PC-9 (cell line): Measurements from ENCODE around the gene OXCT1. TPM values are rescaled to one million over a fixed set of nuclear protein-coding genes. Genes with fewer than 3 reads are reported as not detected.
"Not testable (repeated sequence)": the region's sequence is repeated elsewhere in the genome, so short reads cannot be mapped to it uniquely, and the experiment has no call there.

ENCODE experiments used
- BruUV-seq: library from RNA; stranded (reverse); fragments of 400-500 nt; replicated peaks from 2 replicates; lab custom pipeline; 2021; lab: Mats Ljungman, UMichigan
- CTCF ChIA-PET: fragments of 300-600 bp; sonication (Branson Sonifier 250); formaldehyde crosslinking; loops from one replicate; lab custom pipeline; 2022; ENCODE audit warnings: antibody characterized with exemption; lab: Charles Lee
- POLR2A ChIA-PET: fragments of 300-600 bp; sonication (Branson Sonifier 250); formaldehyde crosslinking; loops from one replicate; lab custom pipeline; 2022; ENCODE audit warnings: antibody characterized with exemption; ENCODE audit not compliant: unreplicated experiment; lab: Charles Lee
- DNase-seq, 2 experiments: peaks; one replicate each; pipeline versions ENCODE4 v3.0.0 to v3.0.0-alpha.2; 2015 to 2022; ENCODE audit warnings: mixed read lengths in 1 of 2
- H2AFZ ChIP-seq: fragments of 200-600 bp; sonication (generic); 2 replicates; pipeline ENCODE4 v1.8.1; 2017; ENCODE audit warnings: antibody characterized with exemption
- H3F3A ChIP-seq: fragments of 200-600 bp; sonication (generic); 2 replicates; pipeline ENCODE4 v1.8.1; 2017; ENCODE audit warnings: antibody characterized with exemption, mild to moderate bottlenecking, low read depth; ENCODE audit not compliant: insufficient read depth
- H3K27ac ChIP-seq: fragments of 200-600 bp; sonication (generic); 2 replicates; pipeline ENCODE4 v1.6.1; 2016; ENCODE audit warnings: mixed run types
- H3K27me3 ChIP-seq: fragments of 200-600 bp; sonication (generic); 2 replicates; pipeline ENCODE4 v1.6.1; 2016; ENCODE audit warnings: low read depth, mixed run types; ENCODE audit not compliant: insufficient read depth
- H3K36me3 ChIP-seq: fragments of 200-600 bp; sonication (generic); 2 replicates; pipeline ENCODE4 v1.6.1; 2016; ENCODE audit warnings: low read depth, mixed run types
- H3K4me1 ChIP-seq: fragments of 200-600 bp; sonication (generic); replicated peaks from 2 replicates; pipeline ENCODE4 v1.6.1; 2016; ENCODE audit warnings: mixed run types; ENCODE audit not compliant: insufficient read depth
- H3K4me2 ChIP-seq: fragments of 200-600 bp; sonication (generic); 2 replicates; pipeline ENCODE4 v1.6.1; 2017; ENCODE audit warnings: mixed run types
- H3K4me3 ChIP-seq: fragments of 200-600 bp; sonication (generic); 2 replicates; pipeline ENCODE4 v1.6.1; 2016; ENCODE audit warnings: mixed run types
- H3K79me2 ChIP-seq: fragments of 200-600 bp; sonication (generic); 2 replicates; pipeline ENCODE4 v1.6.1; 2017; ENCODE audit warnings: low read depth, mixed run types
- H3K9me2 ChIP-seq: fragments of 200-600 bp; sonication (generic); 2 replicates; pipeline ENCODE4 v1.8.1; 2017; ENCODE audit warnings: mild to moderate bottlenecking; ENCODE audit not compliant: insufficient read depth
- H3K9me3 ChIP-seq: fragments of 200-600 bp; sonication (generic); 2 replicates; pipeline ENCODE4 v1.8.1; 2016; ENCODE audit warnings: low read depth; ENCODE audit not compliant: insufficient read depth
- H4K20me1 ChIP-seq: fragments of 200-600 bp; sonication (generic); 2 replicates; pipeline ENCODE4 v1.8.1; 2017; ENCODE audit not compliant: insufficient read depth
- EZH2 ChIP-seq: fragments of 200-600 bp; sonication (generic); IDR thresholded peaks from 2 replicates; pipeline ENCODE4 v1.8.0; 2017; ENCODE audit warnings: antibody characterized with exemption, low read depth
- intact Hi-C: fragments of 100-400 bp; cut with micrococcal nuclease; formaldehyde crosslinking; loops from one replicate; pipeline ENCODE4 v1.10.0; 2022; ENCODE audit not compliant: unreplicated experiment
- total RNA-seq: library from RNA; stranded (reverse); gene quantifications from 2 replicates; pipeline ENCODE4 v1.2.3, GENCODE V29; 2021
- TF ChIP-seq, protein P1 (sequence below): fragments of 200-600 bp; sonication (generic); conservative IDR thresholded peaks from 2 replicates; pipeline ENCODE4 v1.6.1; 2017; ENCODE audit warnings: mixed run types, antibody characterized with exemption, mild to moderate bottlenecking, moderate library complexity

The OXCT1 gene
- total RNA-seq, 1 experiment from 2014 or later: 29.7 TPM

DNA sequence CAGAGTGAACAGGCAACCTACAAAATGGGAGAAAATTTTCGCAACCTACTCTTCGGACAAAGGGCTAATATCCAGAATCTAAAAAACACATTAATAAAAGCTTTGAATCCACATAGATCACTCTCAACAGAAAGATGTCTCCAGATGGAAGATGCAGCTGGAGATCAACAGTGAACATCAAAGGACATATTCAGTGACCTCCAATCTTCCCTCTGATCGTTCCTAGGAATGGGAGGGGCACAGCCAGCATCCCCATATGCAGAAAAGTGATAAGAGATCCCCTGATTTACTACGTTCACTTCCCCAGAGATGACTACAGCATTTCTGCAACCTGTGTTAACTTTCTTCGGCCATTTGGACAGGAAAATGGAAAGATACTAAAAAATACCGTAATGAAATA, 21.2 kb downstream of the OXCT1 start:
- TF ChIP-seq EZH2: no peak
- TF ChIP-seq, protein P1, sequence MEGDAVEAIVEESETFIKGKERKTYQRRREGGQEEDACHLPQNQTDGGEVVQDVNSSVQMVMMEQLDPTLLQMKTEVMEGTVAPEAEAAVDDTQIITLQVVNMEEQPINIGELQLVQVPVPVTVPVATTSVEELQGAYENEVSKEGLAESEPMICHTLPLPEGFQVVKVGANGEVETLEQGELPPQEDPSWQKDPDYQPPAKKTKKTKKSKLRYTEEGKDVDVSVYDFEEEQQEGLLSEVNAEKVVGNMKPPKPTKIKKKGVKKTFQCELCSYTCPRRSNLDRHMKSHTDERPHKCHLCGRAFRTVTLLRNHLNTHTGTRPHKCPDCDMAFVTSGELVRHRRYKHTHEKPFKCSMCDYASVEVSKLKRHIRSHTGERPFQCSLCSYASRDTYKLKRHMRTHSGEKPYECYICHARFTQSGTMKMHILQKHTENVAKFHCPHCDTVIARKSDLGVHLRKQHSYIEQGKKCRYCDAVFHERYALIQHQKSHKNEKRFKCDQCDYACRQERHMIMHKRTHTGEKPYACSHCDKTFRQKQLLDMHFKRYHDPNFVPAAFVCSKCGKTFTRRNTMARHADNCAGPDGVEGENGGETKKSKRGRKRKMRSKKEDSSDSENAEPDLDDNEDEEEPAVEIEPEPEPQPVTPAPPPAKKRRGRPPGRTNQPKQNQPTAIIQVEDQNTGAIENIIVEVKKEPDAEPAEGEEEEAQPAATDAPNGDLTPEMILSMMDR: no peak
- BruUV-seq: no TSS peak
- intact Hi-C loops: no loop called here

GRCh38 chr5:41845751-41846150, 24.5 kb downstream of the OXCT1 start:
- H3K27me3 ChIP-seq, H3K27ac ChIP-seq, H3K4me1 ChIP-seq, H3F3A ChIP-seq, H2AFZ ChIP-seq, H3K9me2 ChIP-seq, H3K36me3 ChIP-seq, intact Hi-C loops, H3K4me3 ChIP-seq, DNase-seq, BruUV-seq, H3K4me2 ChIP-seq, POLR2A ChIA-PET, H4K20me1 ChIP-seq, H3K9me3 ChIP-seq, H3K79me2 ChIP-seq: not testable (repeated sequence)
- CTCF ChIA-PET: interaction anchor here (1.1 kb wide), 1 partner anchor 212 kb away, joined by 4 read pairs; no protein-coding TSS in a partner anchor

More for the DNA sequence above, 21.2 kb downstream of the OXCT1 start:
- H3F3A ChIP-seq: no peaks in the 10 kb centered on the region
- no peaks in the 10 kb centered on the region; the same call in 1 of the 2 replicates for H3K9me2 ChIP-seq
- no peak overlapping the region for H2AFZ ChIP-seq
- H3K4me1 ChIP-seq: no peaks in the 10 kb centered on the region
- no peaks in the 10 kb centered on the region for H3K9me3 ChIP-seq
- H3K4me2 ChIP-seq: no peak overlapping the region
- no peaks in the 10 kb centered on the region for H3K36me3 ChIP-seq
- no peaks in the 10 kb centered on the region for H3K79me2 ChIP-seq
- H3K27ac ChIP-seq: no peak overlapping the region
- no peaks in the 10 kb centered on the region for H3K27me3 ChIP-seq
- ChIA-PET CTCF (no interaction called here), POLR2A (no interaction called here)
- H4K20me1 ChIP-seq: no peaks in the 10 kb centered on the region
- DNase-seq: no peak
- H3K4me3 ChIP-seq: no peak overlapping the region

- CTCF ChIA-PET: interaction anchor here (1.1 kb wide), 1 partner anchor 213 kb away, joined by 4 read pairs; no protein-coding TSS in a partner anchor
These were observed 25.7 kb downstream of the OXCT1 start for GRCh38 chr5:41844502-41844901.

More at GRCh38 chr5:41844502-41844901, 25.7 kb downstream of the OXCT1 start:
- POLR2A ChIA-PET: no interaction called here
- no peaks in the 10 kb centered on the region for H3K79me2 ChIP-seq
- H4K20me1 ChIP-seq: no peaks in the 10 kb centered on the region
- H3K36me3 ChIP-seq: no peaks in the 10 kb centered on the region
- no peak overlapping the region for H2AFZ ChIP-seq
- TF ChIP-seq, protein P1: no peak
- no peak for TF ChIP-seq EZH2
- no peak for DNase-seq
- H3K4me2 ChIP-seq: no peak overlapping the region
- no peaks in the 10 kb centered on the region for H3K4me1 ChIP-seq
- H3K9me3 ChIP-seq: no peaks in the 10 kb centered on the region
- no peaks in the 10 kb centered on the region for H3F3A ChIP-seq
- no TSS peak for BruUV-seq
- H3K9me2 ChIP-seq: no peaks in the 10 kb centered on the region
- no peak overlapping the region for H3K4me3 ChIP-seq
- intact Hi-C loops: loop anchor here (5.0 kb wide), 2 partner anchors 317 to 497 kb away; no protein-coding TSS in a partner anchor
- no peak overlapping the region for H3K27ac ChIP-seq
- no peaks in the 10 kb centered on the region for H3K27me3 ChIP-seq
